GM12878 (cell line): ENCODE data around the gene ANKRD24.

Source experiments
- CHD1 ChIP-seq: IDR thresholded peaks from 2 replicates; pipeline ENCODE4 v1.6.1; 2012; ENCODE audit warnings: low read depth, low read length, improper control_type of control experiment
- CTCF ChIP-seq, 3 experiments: IDR thresholded peaks in 2 of 3; conservative IDR thresholded peaks in 1 of 3; 2 replicates each; pipeline ENCODE4 v1.5.1; 2011; ENCODE audit warnings: low read depth in 3 of 3, low read length in 3 of 3, mild to moderate bottlenecking in 3 of 3, control low read depth in 2 of 3, moderate library complexity in 2 of 3, inconsistent platforms in 1 of 3, mixed read lengths in 1 of 3; ENCODE audit not compliant: control insufficient read depth in 2 of 3, insufficient read depth in 1 of 3; ENCODE audit errors: extremely low read depth in 1 of 3
- FOXK2 ChIP-seq: fragments of 450-650 bp; IDR thresholded peaks from 2 replicates; pipeline ENCODE4 v1.6.1; 2017; ENCODE audit warnings: mild to moderate bottlenecking, moderate library complexity
- JUND ChIP-seq: IDR thresholded peaks from 2 replicates; pipeline ENCODE4 v1.6.1; 2012; ENCODE audit warnings: low read depth, mild to moderate bottlenecking, low read length, improper control_type of control experiment, moderate library complexity
- NFIC ChIP-seq: IDR thresholded peaks from 2 replicates; pipeline ENCODE4 v1.6.1; 2012; ENCODE audit warnings: low read depth, mild to moderate bottlenecking, inconsistent platforms, low read length, moderate library complexity
- NR2C2 ChIP-seq: IDR thresholded peaks from 2 replicates; pipeline ENCODE4 v1.6.1; 2011; ENCODE audit warnings: borderline replicate concordance, low read depth; ENCODE audit not compliant: control insufficient read depth, insufficient read length
- POLR2A ChIP-seq: IDR thresholded peaks from 2 replicates; pipeline ENCODE4 v1.6.1; 2011; ENCODE audit warnings: low read depth, mild to moderate bottlenecking, low read length
- RB1 ChIP-seq: fragments of 450-650 bp; formaldehyde crosslinking; IDR thresholded peaks from 2 replicates; pipeline ENCODE4 v1.6.1; 2017; ENCODE audit warnings: mild to moderate bottlenecking, borderline replicate concordance
- TBL1XR1 ChIP-seq: IDR thresholded peaks from 2 replicates; pipeline ENCODE4 v1.6.1; 2012; ENCODE audit warnings: low read depth, low read length, improper control_type of control experiment
- ZNF274 ChIP-seq: IDR thresholded peaks from one replicate; pipeline ENCODE4 v1.8.0; 2011; ENCODE audit not compliant: insufficient read length, insufficient read depth
- TF ChIP-seq, protein P1 (sequence below): IDR thresholded peaks from 2 replicates; pipeline ENCODE4 v1.6.1; 2012; ENCODE audit warnings: mild to moderate bottlenecking, low read depth, low read length
- TF ChIP-seq, protein P2 (sequence below): fragments of 150-350 bp; IDR thresholded peaks from 2 replicates; pipeline ENCODE4 v1.6.1; 2016; ENCODE audit warnings: low read depth, low read length
- TF ChIP-seq, protein P3 (sequence below): IDR thresholded peaks from 2 replicates; pipeline ENCODE4 v1.6.1; 2012; ENCODE audit warnings: low read depth, low read length, improper control_type of control experiment

DNA sequence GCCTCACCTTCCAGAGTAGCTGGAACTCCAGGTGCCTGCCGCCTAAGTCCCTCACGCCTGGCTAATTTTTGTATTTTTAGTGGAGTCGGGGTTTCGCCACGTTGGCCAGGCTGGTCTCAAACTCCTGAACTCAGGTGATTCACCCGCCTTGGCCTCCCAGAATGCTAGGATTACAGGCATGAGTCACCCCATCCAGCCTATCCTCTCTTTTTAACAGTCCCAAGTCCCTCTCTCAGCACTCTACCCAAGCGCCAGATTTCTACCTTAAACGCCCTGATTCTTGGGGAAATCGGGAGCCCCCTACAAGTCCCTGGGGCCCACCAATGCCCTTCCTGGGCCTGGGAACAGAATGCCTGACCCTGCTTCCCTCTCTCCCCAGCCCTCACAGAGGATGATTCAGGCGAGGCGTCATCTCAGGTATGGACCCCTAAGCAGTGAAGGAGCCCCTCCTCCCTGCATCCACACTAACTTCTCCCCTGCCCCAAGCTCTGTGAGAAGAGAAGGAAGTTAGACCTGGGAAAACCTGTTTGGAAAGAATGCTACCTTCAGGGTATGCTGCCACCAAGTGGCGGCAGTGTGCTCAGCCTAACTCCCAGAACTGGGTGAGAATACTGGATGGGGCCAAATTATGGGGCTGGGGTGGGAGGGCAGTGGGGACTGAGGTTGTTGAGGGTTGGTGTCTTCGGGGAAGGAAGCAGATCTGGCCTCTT is 26.1 kb downstream of the ANKRD24 start:
- no peak for TF ChIP-seq CHD1
- TF ChIP-seq, protein P1, sequence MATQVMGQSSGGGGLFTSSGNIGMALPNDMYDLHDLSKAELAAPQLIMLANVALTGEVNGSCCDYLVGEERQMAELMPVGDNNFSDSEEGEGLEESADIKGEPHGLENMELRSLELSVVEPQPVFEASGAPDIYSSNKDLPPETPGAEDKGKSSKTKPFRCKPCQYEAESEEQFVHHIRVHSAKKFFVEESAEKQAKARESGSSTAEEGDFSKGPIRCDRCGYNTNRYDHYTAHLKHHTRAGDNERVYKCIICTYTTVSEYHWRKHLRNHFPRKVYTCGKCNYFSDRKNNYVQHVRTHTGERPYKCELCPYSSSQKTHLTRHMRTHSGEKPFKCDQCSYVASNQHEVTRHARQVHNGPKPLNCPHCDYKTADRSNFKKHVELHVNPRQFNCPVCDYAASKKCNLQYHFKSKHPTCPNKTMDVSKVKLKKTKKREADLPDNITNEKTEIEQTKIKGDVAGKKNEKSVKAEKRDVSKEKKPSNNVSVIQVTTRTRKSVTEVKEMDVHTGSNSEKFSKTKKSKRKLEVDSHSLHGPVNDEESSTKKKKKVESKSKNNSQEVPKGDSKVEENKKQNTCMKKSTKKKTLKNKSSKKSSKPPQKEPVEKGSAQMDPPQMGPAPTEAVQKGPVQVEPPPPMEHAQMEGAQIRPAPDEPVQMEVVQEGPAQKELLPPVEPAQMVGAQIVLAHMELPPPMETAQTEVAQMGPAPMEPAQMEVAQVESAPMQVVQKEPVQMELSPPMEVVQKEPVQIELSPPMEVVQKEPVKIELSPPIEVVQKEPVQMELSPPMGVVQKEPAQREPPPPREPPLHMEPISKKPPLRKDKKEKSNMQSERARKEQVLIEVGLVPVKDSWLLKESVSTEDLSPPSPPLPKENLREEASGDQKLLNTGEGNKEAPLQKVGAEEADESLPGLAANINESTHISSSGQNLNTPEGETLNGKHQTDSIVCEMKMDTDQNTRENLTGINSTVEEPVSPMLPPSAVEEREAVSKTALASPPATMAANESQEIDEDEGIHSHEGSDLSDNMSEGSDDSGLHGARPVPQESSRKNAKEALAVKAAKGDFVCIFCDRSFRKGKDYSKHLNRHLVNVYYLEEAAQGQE, result no peak
- TF ChIP-seq CTCF (IDR thresholded peaks at IDR 0.05 in 2 of 3, conservative IDR thresholded peaks at IDR 0.05 in 1 of 3; ENCODE audit: control insufficient read depth in 2 of 3, extremely low read depth in 1 of 3, insufficient read depth in 1 of 3, low read depth in 3 of 3, low read length in 3 of 3), result peak; percentile 61 to 78 (median 62)
- TF ChIP-seq, protein P2, sequence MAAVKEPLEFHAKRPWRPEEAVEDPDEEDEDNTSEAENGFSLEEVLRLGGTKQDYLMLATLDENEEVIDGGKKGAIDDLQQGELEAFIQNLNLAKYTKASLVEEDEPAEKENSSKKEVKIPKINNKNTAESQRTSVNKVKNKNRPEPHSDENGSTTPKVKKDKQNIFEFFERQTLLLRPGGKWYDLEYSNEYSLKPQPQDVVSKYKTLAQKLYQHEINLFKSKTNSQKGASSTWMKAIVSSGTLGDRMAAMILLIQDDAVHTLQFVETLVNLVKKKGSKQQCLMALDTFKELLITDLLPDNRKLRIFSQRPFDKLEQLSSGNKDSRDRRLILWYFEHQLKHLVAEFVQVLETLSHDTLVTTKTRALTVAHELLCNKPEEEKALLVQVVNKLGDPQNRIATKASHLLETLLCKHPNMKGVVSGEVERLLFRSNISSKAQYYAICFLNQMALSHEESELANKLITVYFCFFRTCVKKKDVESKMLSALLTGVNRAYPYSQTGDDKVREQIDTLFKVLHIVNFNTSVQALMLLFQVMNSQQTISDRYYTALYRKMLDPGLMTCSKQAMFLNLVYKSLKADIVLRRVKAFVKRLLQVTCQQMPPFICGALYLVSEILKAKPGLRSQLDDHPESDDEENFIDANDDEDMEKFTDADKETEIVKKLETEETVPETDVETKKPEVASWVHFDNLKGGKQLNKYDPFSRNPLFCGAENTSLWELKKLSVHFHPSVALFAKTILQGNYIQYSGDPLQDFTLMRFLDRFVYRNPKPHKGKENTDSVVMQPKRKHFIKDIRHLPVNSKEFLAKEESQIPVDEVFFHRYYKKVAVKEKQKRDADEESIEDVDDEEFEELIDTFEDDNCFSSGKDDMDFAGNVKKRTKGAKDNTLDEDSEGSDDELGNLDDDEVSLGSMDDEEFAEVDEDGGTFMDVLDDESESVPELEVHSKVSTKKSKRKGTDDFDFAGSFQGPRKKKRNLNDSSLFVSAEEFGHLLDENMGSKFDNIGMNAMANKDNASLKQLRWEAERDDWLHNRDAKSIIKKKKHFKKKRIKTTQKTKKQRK, result no peak
- TF ChIP-seq, protein P3, sequence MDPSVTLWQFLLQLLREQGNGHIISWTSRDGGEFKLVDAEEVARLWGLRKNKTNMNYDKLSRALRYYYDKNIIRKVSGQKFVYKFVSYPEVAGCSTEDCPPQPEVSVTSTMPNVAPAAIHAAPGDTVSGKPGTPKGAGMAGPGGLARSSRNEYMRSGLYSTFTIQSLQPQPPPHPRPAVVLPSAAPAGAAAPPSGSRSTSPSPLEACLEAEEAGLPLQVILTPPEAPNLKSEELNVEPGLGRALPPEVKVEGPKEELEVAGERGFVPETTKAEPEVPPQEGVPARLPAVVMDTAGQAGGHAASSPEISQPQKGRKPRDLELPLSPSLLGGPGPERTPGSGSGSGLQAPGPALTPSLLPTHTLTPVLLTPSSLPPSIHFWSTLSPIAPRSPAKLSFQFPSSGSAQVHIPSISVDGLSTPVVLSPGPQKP, result no peak
- TF ChIP-seq POLR2A, result no peak
- TF ChIP-seq NFIC, result no peak
- no peak for TF ChIP-seq JUND
- TF ChIP-seq ZNF274, result no peak
- TF ChIP-seq NR2C2, result no peak
- no peak for TF ChIP-seq TBL1XR1
- TF ChIP-seq RB1, result no peak
- TF ChIP-seq FOXK2, result no peak
